CD4-positive, alpha-beta T cell (primary cell): ENCODE measurements around the gene GRK4. TPM values are rescaled to one million over a fixed set of nuclear protein-coding genes. Genes with fewer than 3 reads are reported as not detected.

ENCODE experiments used
- ATAC-seq: fragments of 200-7000 bp; cut with Tn5 transposase; one replicate; pipeline ENCODE4 v1.10.0; 2022; ENCODE audit warnings: mild to moderate bottlenecking; ENCODE audit not compliant: poor library complexity
- CTCF ChIA-PET: fragments of 350-600 bp; sonication (Branson Sonifier 250); formaldehyde crosslinking; loops from one replicate; lab custom pipeline; 2021; ENCODE audit warnings: antibody characterized with exemption, inconsistent platforms; lab: Charles Lee
- POLR2A ChIA-PET: fragments of 350-600 bp; sonication (Branson Sonifier 250); formaldehyde crosslinking; loops from one replicate; lab custom pipeline; 2021; ENCODE audit warnings: antibody characterized with exemption, inconsistent platforms; lab: Charles Lee
- DNase-seq, 14 experiments: peaks; one replicate each; pipeline ENCODE4 v3.0.0-alpha.2; 2013 to 2020; ENCODE audit warnings: mixed read lengths in 2 of 14
- H3K27ac ChIP-seq, 2 donors: one replicate each; pipeline versions ENCODE4 v1.5.1 to v1.7.0; 2013; ENCODE audit warnings: low read length in 2 of 2, low read depth in 1 of 2, mild to moderate bottlenecking in 1 of 2
- H3K27me3 ChIP-seq, 2 experiments: 1 replicate in 1 of 2; 2 replicates in 1 of 2; pipeline versions ENCODE4 v1.6.1 to v1.7.0; 2013; ENCODE audit warnings: low read length in 2 of 2, control low read depth in 1 of 2, mild to moderate bottlenecking in 1 of 2, moderate library complexity in 1 of 2; ENCODE audit not compliant: insufficient read depth in 2 of 2, control insufficient read depth in 1 of 2
- H3K36me3 ChIP-seq: one replicate; pipeline ENCODE4 v1.6.1; 2013; ENCODE audit warnings: low read length, control low read depth; ENCODE audit not compliant: insufficient read depth
- H3K4me1 ChIP-seq: one replicate; pipeline ENCODE4 v1.6.1; 2013; ENCODE audit warnings: low read length, control low read depth; ENCODE audit not compliant: insufficient read depth
- H3K4me3 ChIP-seq: one replicate; pipeline ENCODE4 v1.5.1; 2013; ENCODE audit warnings: mild to moderate bottlenecking, low read length, moderate library complexity
- H3K9me3 ChIP-seq, 2 experiments: 1 replicate in 1 of 2; 2 replicates in 1 of 2; pipeline versions ENCODE4 v1.6.1 to v1.7.0; 2013; ENCODE audit warnings: low read length in 2 of 2, mild to moderate bottlenecking in 2 of 2, control low read depth in 1 of 2, moderate library complexity in 1 of 2; ENCODE audit not compliant: control insufficient read depth in 1 of 2, insufficient read depth in 1 of 2
- H3K27ac Mint-ChIP-seq: one replicate; pipeline ENCODE4 v1.8.0; 2020; ENCODE audit warnings: mixed read lengths
- H3K27me3 Mint-ChIP-seq: one replicate; pipeline ENCODE4 v1.8.0; 2021; ENCODE audit warnings: mixed read lengths
- H3K36me3 Mint-ChIP-seq: one replicate; pipeline ENCODE4 v1.8.0; 2021; ENCODE audit warnings: low read depth, mixed read lengths
- H3K4me1 Mint-ChIP-seq: one replicate; pipeline ENCODE4 v1.8.0; 2021; ENCODE audit warnings: low read depth, mixed read lengths
- H3K4me3 Mint-ChIP-seq: one replicate; pipeline ENCODE4 v1.8.0; 2020; ENCODE audit warnings: mild to moderate bottlenecking, mixed read lengths
- H3K9me3 Mint-ChIP-seq: one replicate; pipeline ENCODE4 v1.8.0; 2020; ENCODE audit warnings: mixed read lengths
- CTCF ChIP-seq: fragments of 200-600 bp; IDR thresholded peaks from one replicate; pipeline ENCODE4 v1.8.0; 2022; ENCODE audit warnings: antibody characterized with exemption, mild to moderate bottlenecking
- intact Hi-C, 2 experiments: fragments of 100-400 bp; cut with DNase I in 1 of 2; cut with micrococcal nuclease in 1 of 2; formaldehyde crosslinking; loops; one replicate each; pipeline versions ENCODE4 v1.15.1 to v1.9.0; 2023 to 2025; cut with DNase I, micrococcal nuclease
- total RNA-seq, 174 experiments: library from RNA in 2 of 174; stranded (reverse) in 2 of 174; gene quantifications; one replicate each; pipeline ENCODE4 v1.2.3 and lab custom pipeline; 2021 to 2026

GRK4 gene
- total RNA-seq, 2 experiments from 2014 or later, result 1.2 to 1.8 TPM

GRCh38 chr4:2963966-2964471, 648 bp downstream of the GRK4 start:
- TF ChIP-seq CTCF, result no peak
- no peak for ATAC-seq

DNA sequence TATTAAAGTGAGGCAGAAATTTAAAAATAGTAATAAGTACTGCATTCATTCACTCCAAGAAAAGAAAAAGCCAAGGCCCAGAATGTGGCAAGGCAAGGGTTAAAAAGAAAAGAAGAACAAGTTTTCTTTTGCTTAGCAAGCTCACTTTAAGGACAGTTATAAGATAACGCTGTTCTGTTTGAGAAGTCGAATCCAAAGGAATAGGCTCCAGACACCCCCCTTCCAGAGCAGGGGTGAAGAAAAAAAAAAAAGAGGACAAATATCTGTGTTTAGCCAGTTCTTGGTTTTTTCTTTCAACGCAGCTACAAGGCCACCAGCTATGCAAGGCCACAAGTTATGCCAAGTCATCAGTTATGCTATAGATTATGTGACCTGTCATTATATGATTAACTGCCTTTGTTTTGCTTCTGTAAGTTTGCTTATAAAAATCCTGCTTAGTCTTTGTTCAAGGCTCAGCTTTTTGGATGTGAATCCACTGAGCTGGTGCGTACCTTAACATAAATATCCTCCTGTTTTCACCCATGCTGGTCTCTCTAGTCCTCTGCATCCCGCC, 1.4 kb downstream of the GRK4 start:
- CTCF ChIA-PET, result no interaction called here
- H3K27ac Mint-ChIP-seq, result no peak overlapping the region
- no peak overlapping the region for H3K4me3 ChIP-seq

More at GRCh38 chr4:2963966-2964471, 648 bp downstream of the GRK4 start:
- POLR2A ChIA-PET, result interaction anchor here (0.7 to 3.6 kb wide), 26 partner anchors 10 to 1384 kb away, joined by 3 to 51 read pairs (median 5); partner anchors contain the start of genes CFAP99, FAM193A, HTT-AS and MXD4
- Mint-ChIP-seq H3K36me3 (peaks cover 19% of the 10 kb centered on the region), H3K27me3 (no peaks in the 10 kb centered on the region), H3K4me3 (peak overlapping the region; percentile 92), H3K4me1 (peaks cover 35% of the 10 kb centered on the region), H3K27ac (peak overlapping the region; percentile 15), H3K9me3 (no peaks in the 10 kb centered on the region)
- Histone ChIP-seq H3K27me3 (no peaks in the 10 kb centered on the region), H3K4me1 (peaks cover 34% of the 10 kb centered on the region), H3K9me3 (no peaks in the 10 kb centered on the region), H3K4me3 (peak overlapping the region; percentile 87), H3K36me3 (no peaks in the 10 kb centered on the region), H3K27ac (no peak overlapping the region)
- CTCF ChIA-PET, result interaction anchor here (0.8 to 1.3 kb wide), 6 partner anchors 10 to 207 kb away, joined by 3 to 5 read pairs (median 4); no protein-coding TSS in a partner anchor
- peak in 1 of 14 experiments; percentile 17 for DNase-seq
- intact Hi-C loops, result loop anchor here (1.0 to 10.0 kb wide), 14 partner anchors 27 to 1107 kb away; partner anchors contain the start of genes TNIP2 (in 2 of the 2), ADD1 (in 1 of the 2), CFAP99 (in 1 of the 2) and FAM193A (in 1 of the 2)

GRCh38 chr4:2965262-2965661, 1.9 kb downstream of the GRK4 start:
- no peaks in the 10 kb centered on the region for H3K9me3 ChIP-seq
- no peak for TF ChIP-seq CTCF
- intact Hi-C loops, result loop anchor here in 1 of 2 experiments (2.0 to 10.0 kb wide), 2 partner anchors 330 to 1108 kb away; partner anchors contain the start of genes LETM1 and RGS12
- Mint-ChIP-seq H3K4me1 (peaks cover 24% of the 10 kb centered on the region), H3K27ac (no peak overlapping the region), H3K9me3 (no peaks in the 10 kb centered on the region), H3K27me3 (no peaks in the 10 kb centered on the region), H3K36me3 (peaks cover 9% of the 10 kb centered on the region), H3K4me3 (peak overlapping the region; percentile 92)
- H3K27ac ChIP-seq, result no peak overlapping the region
- no peak for DNase-seq
- H3K36me3 ChIP-seq, result no peaks in the 10 kb centered on the region
- POLR2A ChIA-PET, result interaction anchor here (2.2 kb wide), 1 partner anchor 496 kb away, joined by 13 read pairs; the partner anchor contains the start of gene RNF4
- no peak overlapping the region for H3K4me3 ChIP-seq
- CTCF ChIA-PET, result no interaction called here
- ATAC-seq, result no peak
- no peaks in the 10 kb centered on the region for H3K27me3 ChIP-seq
- H3K4me1 ChIP-seq, result peaks cover 28% of the 10 kb centered on the region

More for the DNA sequence above, 1.4 kb downstream of the GRK4 start:
- H3K4me1 Mint-ChIP-seq, result peaks cover 29% of the 10 kb centered on the region
- Histone ChIP-seq H3K36me3 (no peaks in the 10 kb centered on the region), H3K27ac (no peak overlapping the region), H3K4me1 (peaks cover 33% of the 10 kb centered on the region), H3K27me3 (no peaks in the 10 kb centered on the region), H3K9me3 (no peaks in the 10 kb centered on the region)
- POLR2A ChIA-PET, result interaction anchor here (2.2 kb wide), 1 partner anchor 496 kb away, joined by 13 read pairs; the partner anchor contains the start of gene RNF4
- intact Hi-C loops, result loop anchor here (2.0 to 10.0 kb wide), 6 partner anchors 42 to 1108 kb away; partner anchors contain the start of genes HAUS3 (in 1 of the 2), LETM1 (in 1 of the 2), NELFA (in 1 of the 2) and POLN (in 1 of the 2)
- no peaks in the 10 kb centered on the region for H3K27me3 Mint-ChIP-seq
- H3K36me3 Mint-ChIP-seq, result peaks cover 11% of the 10 kb centered on the region
- no peaks in the 10 kb centered on the region for H3K9me3 Mint-ChIP-seq
- TF ChIP-seq CTCF, result no peak
- ATAC-seq, result no peak
- DNase-seq, result no peak
- peak overlapping the region; percentile 92 for H3K4me3 Mint-ChIP-seq
